Prostate gland (tissue), 2 donors: ENCODE data around the gene LSAMP. TPM values are rescaled to one million over a fixed set of nuclear protein-coding genes. Genes with fewer than 3 reads are reported as not detected.
"Not testable (repeated sequence)": the region's sequence is repeated elsewhere in the genome, so short reads cannot be mapped to it uniquely, and the experiment has no call there.

Source experiments
- DNase-seq: peaks from one replicate; pipeline ENCODE4 v3.0.0-alpha.2; 2019; ENCODE audit warnings: low spot score
- H3K27ac ChIP-seq, 2 donors: fragments of 200-600 bp; sonication (generic); 2 replicates each; pipeline ENCODE4 v1.5.1; 2017 to 2019
- H3K27me3 ChIP-seq: fragments of 200-600 bp; sonication (generic); replicated peaks from 2 replicates; pipeline ENCODE4 v1.5.1; 2019; ENCODE audit not compliant: insufficient read depth
- H3K36me3 ChIP-seq, 2 donors: fragments of 200-600 bp; sonication (generic); 1 replicate in 1 of 2; 2 replicates in 1 of 2; pipeline versions ENCODE4 v1.5.1 to v1.8.1; 2017 to 2019
- H3K4me1 ChIP-seq: fragments of 200-600 bp; sonication (generic); replicated peaks from 2 replicates; pipeline ENCODE4 v1.5.1; 2019
- H3K4me3 ChIP-seq, 2 donors: fragments of 200-600 bp; sonication (generic); 2 replicates each; pipeline ENCODE4 v1.5.1; 2017 to 2019
- H3K9me3 ChIP-seq: fragments of 200-600 bp; sonication (generic); 2 replicates; pipeline ENCODE4 v1.5.1; 2017
- POLR2A ChIP-seq: fragments of 450-650 bp; IDR thresholded peaks from one replicate; pipeline ENCODE4 v1.6.1; 2016; ENCODE audit warnings: antibody characterized with exemption, mild to moderate bottlenecking
- POLR2AphosphoS5 ChIP-seq: sonication (generic); formaldehyde crosslinking; IDR thresholded peaks from one replicate; pipeline ENCODE4 v1.6.1; 2017; ENCODE audit warnings: antibody characterized with exemption
- WGBS: methylation state at CpG from one replicate; pipeline ENCODE4 v1.1.5; 2018; 5-methylcytosine and 5-hydroxymethylcytosine counted together
- intact Hi-C: fragments of 100-400 bp; cut with DNase I; formaldehyde crosslinking; loops from one replicate; pipeline ENCODE4 v1.14.2; 2022
- total RNA-seq, 2 donors: library from RNA; depleted of rRNA; stranded (reverse); fragments of >200 nt; gene quantifications; one replicate each; pipeline ENCODE4 v1.1.0, GENCODE V29; 2016
- TF ChIP-seq, protein P1 (sequence below), 4 experiments: fragments of 200-600 bp in 2 of 4; fragments of 450-650 bp in 2 of 4; sonication (generic) in 2 of 4; IDR thresholded peaks; 1 replicate in 3 of 4; 2 replicates in 1 of 4; pipeline ENCODE4 v1.5.1; 2016 to 2019; ENCODE audit warnings: antibody characterized with exemption in 4 of 4, mild to moderate bottlenecking in 2 of 4, moderate library complexity in 2 of 4

The LSAMP gene
- total RNA-seq, 2 donors from 2014 or later, result 15.4 to 38.0 TPM

DNA sequence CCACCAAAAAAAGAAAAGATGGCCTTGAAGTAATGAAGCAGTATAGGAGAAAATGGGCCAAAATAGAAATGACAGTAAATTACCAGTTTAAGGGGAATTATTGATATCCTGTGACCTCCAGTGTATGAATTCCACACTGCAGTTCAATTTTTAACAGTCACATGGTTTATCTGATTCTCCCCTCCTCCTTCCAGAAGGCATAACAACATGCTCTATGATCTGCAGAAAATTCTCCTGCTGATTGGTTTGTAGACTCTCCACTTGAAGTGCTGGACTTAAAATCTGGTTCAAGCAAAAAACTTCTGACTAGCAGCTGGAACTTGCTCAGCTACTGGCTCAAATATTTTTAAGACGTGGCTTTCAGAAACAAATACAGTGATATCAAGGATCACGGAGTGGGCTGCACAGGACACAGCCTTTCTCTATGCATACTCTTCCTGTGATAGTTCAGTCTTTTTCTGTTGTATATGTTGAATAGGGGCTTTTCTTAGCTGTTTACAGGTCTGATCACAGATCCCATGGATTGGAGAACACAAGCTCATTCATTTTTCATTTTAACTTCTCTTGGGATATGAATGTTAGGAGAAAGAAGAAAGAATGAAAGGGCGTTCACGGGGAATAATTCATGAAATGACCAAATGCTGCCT is 211.5 kb downstream of the LSAMP start:
- intact Hi-C loops, result no loop called here
- Histone ChIP-seq H3K4me3 (no peak overlapping the region), H3K27ac (no peak overlapping the region), H3K36me3 (no peaks in the 10 kb centered on the region), H3K9me3 (no peaks in the 10 kb centered on the region), H3K27me3 (no peaks in the 10 kb centered on the region), H3K4me1 (no peaks in the 10 kb centered on the region)
- no peak for DNase-seq
- 48% methylated on average over 4 of the region's 4 CpGs for WGBS
- no peak for TF ChIP-seq POLR2AphosphoS5
- TF ChIP-seq POLR2A, result no peak
- TF ChIP-seq, protein P1, sequence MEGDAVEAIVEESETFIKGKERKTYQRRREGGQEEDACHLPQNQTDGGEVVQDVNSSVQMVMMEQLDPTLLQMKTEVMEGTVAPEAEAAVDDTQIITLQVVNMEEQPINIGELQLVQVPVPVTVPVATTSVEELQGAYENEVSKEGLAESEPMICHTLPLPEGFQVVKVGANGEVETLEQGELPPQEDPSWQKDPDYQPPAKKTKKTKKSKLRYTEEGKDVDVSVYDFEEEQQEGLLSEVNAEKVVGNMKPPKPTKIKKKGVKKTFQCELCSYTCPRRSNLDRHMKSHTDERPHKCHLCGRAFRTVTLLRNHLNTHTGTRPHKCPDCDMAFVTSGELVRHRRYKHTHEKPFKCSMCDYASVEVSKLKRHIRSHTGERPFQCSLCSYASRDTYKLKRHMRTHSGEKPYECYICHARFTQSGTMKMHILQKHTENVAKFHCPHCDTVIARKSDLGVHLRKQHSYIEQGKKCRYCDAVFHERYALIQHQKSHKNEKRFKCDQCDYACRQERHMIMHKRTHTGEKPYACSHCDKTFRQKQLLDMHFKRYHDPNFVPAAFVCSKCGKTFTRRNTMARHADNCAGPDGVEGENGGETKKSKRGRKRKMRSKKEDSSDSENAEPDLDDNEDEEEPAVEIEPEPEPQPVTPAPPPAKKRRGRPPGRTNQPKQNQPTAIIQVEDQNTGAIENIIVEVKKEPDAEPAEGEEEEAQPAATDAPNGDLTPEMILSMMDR (IDR thresholded peaks at IDR 0.05), result no peak

DNA sequence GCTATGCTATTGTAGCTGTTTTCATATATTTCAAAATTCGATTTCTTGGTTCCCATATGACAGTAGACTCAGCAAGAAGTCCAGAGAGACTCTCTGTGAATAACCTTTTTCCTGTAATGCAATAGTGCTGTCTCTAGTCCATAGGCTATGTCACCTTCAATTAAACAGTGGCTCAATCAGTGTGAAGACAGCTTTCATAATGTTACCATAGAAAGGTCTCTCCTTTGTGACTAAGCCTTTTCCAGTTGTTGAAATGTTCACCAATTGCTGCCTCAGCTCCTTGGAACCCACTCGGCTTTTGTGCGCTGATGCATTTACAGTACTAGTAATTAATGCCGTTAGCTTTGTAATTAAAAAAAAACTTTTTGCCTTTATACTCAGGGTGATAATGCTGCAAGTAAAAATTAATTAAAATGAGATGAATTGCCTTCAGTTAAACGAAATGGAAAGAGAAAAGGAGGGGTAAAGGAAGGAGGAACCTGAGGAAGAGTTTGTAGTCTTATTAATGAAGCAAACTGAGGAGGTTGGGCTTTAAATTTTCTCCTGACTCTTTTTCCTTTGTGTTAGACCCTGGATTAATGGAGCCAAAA is 214.8 kb downstream of the LSAMP start:
- Histone ChIP-seq H3K36me3 (no peaks in the 10 kb centered on the region), H3K4me3 (no peak overlapping the region), H3K9me3 (no peaks in the 10 kb centered on the region), H3K27me3 (no peaks in the 10 kb centered on the region), H3K4me1 (no peaks in the 10 kb centered on the region), H3K27ac (no peak overlapping the region)
- TF ChIP-seq, protein P1 (IDR thresholded peaks at IDR 0.05), result no peak
- TF ChIP-seq POLR2AphosphoS5 (no peak), POLR2A (no peak)
- intact Hi-C loops, result no loop called here
- 81% methylated on average over 5 of the region's 5 CpGs for WGBS
- no peak for DNase-seq

DNA sequence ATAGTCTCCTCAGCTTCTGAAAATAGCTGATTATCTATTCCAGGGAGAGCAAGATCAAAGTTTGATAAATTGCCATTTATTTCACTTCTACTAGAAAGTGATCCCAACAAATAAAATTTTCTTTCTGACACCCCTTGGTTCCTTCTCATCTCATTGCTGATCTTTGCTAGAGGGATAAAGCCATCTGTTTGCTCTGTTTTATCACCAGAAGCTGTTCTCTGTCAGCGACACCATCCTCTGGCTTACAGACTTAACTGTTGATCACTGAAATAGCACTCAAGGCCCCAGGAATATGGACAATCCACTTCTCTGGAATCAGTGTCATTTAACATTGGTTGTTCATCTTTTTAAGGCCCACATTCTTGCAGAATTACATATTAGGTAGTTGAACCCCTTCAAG is 219.0 kb downstream of the LSAMP start:
- Histone ChIP-seq H3K4me3 (no peak overlapping the region), H3K27me3 (no peaks in the 10 kb centered on the region), H3K27ac (no peak overlapping the region), H3K9me3 (no peaks in the 10 kb centered on the region), H3K4me1 (no peaks in the 10 kb centered on the region), H3K36me3 (no peaks in the 10 kb centered on the region)
- TF ChIP-seq POLR2AphosphoS5 (no peak), POLR2A (no peak)
- TF ChIP-seq, protein P1 (IDR thresholded peaks at IDR 0.05), result no peak
- intact Hi-C loops, result no loop called here
- WGBS, result 67% methylated on average over 1 of the region's 1 CpG
- no peak for DNase-seq

DNA sequence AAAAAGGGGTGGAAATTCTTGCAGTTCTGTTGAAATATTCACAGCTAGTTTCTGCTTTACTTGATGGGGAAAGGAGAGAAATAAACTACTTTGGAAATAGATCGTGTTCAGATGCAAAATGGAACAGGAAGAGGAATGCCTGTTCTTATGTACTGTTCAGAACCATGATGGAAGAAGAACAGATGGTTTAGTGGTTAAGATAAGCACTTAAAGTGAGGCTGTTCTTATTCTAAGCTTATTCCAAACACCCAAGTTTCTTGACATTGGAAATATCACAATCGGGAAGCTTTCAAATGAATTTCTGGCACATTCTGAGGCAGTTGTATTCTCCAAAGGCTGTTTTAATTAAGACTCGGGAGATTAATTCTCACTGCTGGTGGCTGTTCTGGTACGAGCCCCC is 228.5 kb downstream of the LSAMP start:
- TF ChIP-seq POLR2AphosphoS5 (no peak), POLR2A (no peak)
- TF ChIP-seq, protein P1 (IDR thresholded peaks at IDR 0.05), result no peak
- 75% methylated on average over 4 of the region's 4 CpGs for WGBS
- H3K4me1 ChIP-seq, result no peaks in the 10 kb centered on the region
- H3K9me3 ChIP-seq, result no peaks in the 10 kb centered on the region
- intact Hi-C loops, result no loop called here
- no peak for DNase-seq
- H3K27me3 ChIP-seq, result no peaks in the 10 kb centered on the region
- no peaks in the 10 kb centered on the region for H3K36me3 ChIP-seq
- no peak overlapping the region for H3K27ac ChIP-seq
- no peak overlapping the region for H3K4me3 ChIP-seq

DNA sequence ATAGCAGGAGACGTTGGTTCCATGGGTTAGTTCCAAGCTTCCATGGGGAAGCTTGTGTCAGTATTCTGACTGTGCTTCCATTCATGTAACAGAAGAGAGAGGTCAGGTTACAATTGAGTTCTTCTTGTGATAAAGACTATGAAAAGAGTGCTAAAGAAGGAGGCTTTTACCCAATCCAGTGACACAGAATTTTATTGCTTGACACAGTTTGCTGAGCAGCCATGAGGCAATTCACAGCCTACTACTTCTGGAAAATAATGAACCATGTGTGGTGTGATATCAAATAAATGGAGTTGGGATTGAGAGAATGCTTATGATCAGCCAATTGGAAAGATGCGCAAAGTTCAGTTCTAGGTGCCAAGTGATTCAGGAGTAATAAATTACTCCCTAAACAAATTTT is 233.4 kb downstream of the LSAMP start:
- Histone ChIP-seq H3K9me3 (no peaks in the 10 kb centered on the region), H3K4me1 (no peaks in the 10 kb centered on the region), H3K27me3 (no peaks in the 10 kb centered on the region), H3K4me3 (no peak overlapping the region), H3K27ac (no peak overlapping the region), H3K36me3 (no peaks in the 10 kb centered on the region)
- WGBS, result 78% methylated on average over 2 of the region's 2 CpGs
- intact Hi-C loops, result no loop called here
- no peak for DNase-seq
- TF ChIP-seq, protein P1 (IDR thresholded peaks at IDR 0.05), result no peak
- no peak for TF ChIP-seq POLR2AphosphoS5
- TF ChIP-seq POLR2A, result no peak

DNA sequence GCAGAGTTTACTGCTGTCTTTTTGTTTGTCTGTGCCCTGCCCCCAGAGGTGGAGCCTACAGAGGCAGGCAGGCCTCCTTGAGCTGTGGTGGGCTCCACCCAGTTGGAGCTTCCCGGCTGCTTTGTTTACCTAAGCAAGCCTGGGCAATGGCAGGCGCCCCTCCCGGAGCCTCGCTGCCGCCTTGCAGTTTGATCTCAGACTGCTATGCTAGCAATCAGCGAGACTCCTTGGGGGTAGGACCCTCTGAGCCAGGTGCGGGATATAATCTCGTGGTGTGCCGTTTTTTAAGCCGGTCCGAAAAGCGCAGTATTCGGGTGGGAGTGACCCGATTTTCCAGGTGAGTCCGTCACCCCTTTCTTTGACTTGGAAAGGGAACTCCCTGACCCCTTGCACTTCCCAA is 236.5 kb downstream of the LSAMP start:
- 76% methylated on average over 15 of the region's 15 CpGs for WGBS
- DNase-seq, H3K4me3 ChIP-seq, H3K9me3 ChIP-seq, H3K36me3 ChIP-seq, H3K4me1 ChIP-seq, H3K27ac ChIP-seq, H3K27me3 ChIP-seq, intact Hi-C loops: not testable (repeated sequence)
